Neural crest cell (in vitro differentiated cells): Measurements from ENCODE around the gene ARHGAP30. TPM values are rescaled to one million over a fixed set of nuclear protein-coding genes. Genes with fewer than 3 reads are reported as not detected.
"Not testable (repeated sequence)": the region's sequence is repeated elsewhere in the genome, so short reads cannot be mapped to it uniquely, and the experiment has no call there.

ENCODE experiments used
- DNase-seq: peaks from one replicate; pipeline ENCODE4 v3.0.0; 2021; ENCODE audit warnings: low read depth, mixed read lengths, low spot score
- H3K27ac Mint-ChIP-seq: one replicate; pipeline ENCODE4 v1.8.0; 2021; ENCODE audit warnings: mild to moderate bottlenecking, mixed read lengths; ENCODE audit not compliant: unreplicated experiment
- H3K27me3 Mint-ChIP-seq: 2 replicates; pipeline ENCODE4 v1.8.0; 2021; ENCODE audit warnings: low read depth, mild to moderate bottlenecking, mixed read lengths
- H3K36me3 Mint-ChIP-seq: 2 replicates; pipeline ENCODE4 v1.8.0; 2021; ENCODE audit warnings: low read depth, mild to moderate bottlenecking, mixed read lengths
- H3K4me1 Mint-ChIP-seq: 2 replicates; pipeline ENCODE4 v1.8.0; 2021; ENCODE audit warnings: mixed read lengths
- H3K4me3 Mint-ChIP-seq: one replicate; pipeline ENCODE4 v1.8.0; 2021; ENCODE audit warnings: mild to moderate bottlenecking, mixed read lengths
- H3K9me3 Mint-ChIP-seq: 2 replicates; pipeline ENCODE4 v1.8.0; 2021; ENCODE audit warnings: mixed read lengths
- CTCF ChIP-seq: fragments of 200-600 bp; sonication (generic); conservative IDR thresholded peaks from 2 replicates; pipeline ENCODE4 v1.5.0; 2021; ENCODE audit warnings: antibody characterized with exemption, mild to moderate bottlenecking
- total RNA-seq: library from RNA; stranded (reverse); gene quantifications from 2 replicates; pipeline ENCODE4 v1.2.1, GENCODE V29; 2021

ARHGAP30 gene
- total RNA-seq, 1 donor from 2014 or later = not detected

GRCh38 chr1:161033751-161034150 is 35.9 kb downstream of the ARHGAP30 start:
- Mint-ChIP-seq H3K27me3 (peaks cover 4% of the 10 kb centered on the region), H3K9me3 (no peaks in the 10 kb centered on the region), H3K36me3 (no peaks in the 10 kb centered on the region), H3K4me1 (peaks cover 9% of the 10 kb centered on the region), H3K27ac (no peak overlapping the region), H3K4me3 (no peak overlapping the region)
- no peak for DNase-seq
- no peak for TF ChIP-seq CTCF

- Mint-ChIP-seq H3K9me3 (no peaks in the 10 kb centered on the region), H3K27me3 (peaks cover 4% of the 10 kb centered on the region), H3K27ac (no peak overlapping the region), H3K4me1 (peaks cover 5% of the 10 kb centered on the region), H3K36me3 (no peaks in the 10 kb centered on the region), H3K4me3 (no peak overlapping the region)
- DNase-seq = no peak
- no peak for TF ChIP-seq CTCF
Observed at GRCh38 chr1:161032409-161032808, 37.3 kb downstream of the ARHGAP30 start.

GRCh38 chr1:161031874-161032273 is 37.8 kb downstream of the ARHGAP30 start:
- Mint-ChIP-seq H3K4me1 (no peaks in the 10 kb centered on the region), H3K4me3 (no peak overlapping the region), H3K27me3 (peaks cover 4% of the 10 kb centered on the region), H3K9me3 (no peaks in the 10 kb centered on the region), H3K27ac (no peak overlapping the region), H3K36me3 (no peaks in the 10 kb centered on the region)
- no peak for DNase-seq
- TF ChIP-seq CTCF = no peak

GRCh38 chr1:161029466-161029865 is 40.2 kb downstream of the ARHGAP30 start:
- H3K4me1 Mint-ChIP-seq, H3K27me3 Mint-ChIP-seq, H3K27ac Mint-ChIP-seq, H3K9me3 Mint-ChIP-seq, H3K4me3 Mint-ChIP-seq, DNase-seq, H3K36me3 Mint-ChIP-seq: not testable (repeated sequence)

GRCh38 chr1:161026954-161027353 is 42.7 kb downstream of the ARHGAP30 start:
- not testable (repeated sequence) for H3K27ac Mint-ChIP-seq, H3K4me1 Mint-ChIP-seq, DNase-seq, H3K9me3 Mint-ChIP-seq, H3K36me3 Mint-ChIP-seq, H3K4me3 Mint-ChIP-seq
- peaks cover 15% of the 10 kb centered on the region for H3K27me3 Mint-ChIP-seq

- H3K36me3 Mint-ChIP-seq, DNase-seq, H3K27ac Mint-ChIP-seq, H3K9me3 Mint-ChIP-seq: not testable (repeated sequence)
- Mint-ChIP-seq H3K4me1 (peaks cover 21% of the 10 kb centered on the region), H3K27me3 (peaks cover 55% of the 10 kb centered on the region), H3K4me3 (peak overlapping the region; percentile 55)
Observed at GRCh38 chr1:161022432-161022831, 47.3 kb downstream of the ARHGAP30 start.

- H3K36me3 Mint-ChIP-seq = no peaks in the 10 kb centered on the region
Observed at GRCh38 chr1:161021970-161022353, 47.7 kb downstream of the ARHGAP30 start.

More at GRCh38 chr1:161021970-161022353, 47.7 kb downstream of the ARHGAP30 start:
- Mint-ChIP-seq H3K4me3 (peak overlapping the region; percentile 55), H3K27me3 (peaks cover 58% of the 10 kb centered on the region), H3K4me1 (peaks cover 21% of the 10 kb centered on the region), H3K27ac (no peak overlapping the region), H3K9me3 (no peaks in the 10 kb centered on the region)
- TF ChIP-seq CTCF = no peak
- no peak for DNase-seq
